H1 (cell line): ENCODE results near the gene AGBL4. TPM values are rescaled to one million over a fixed set of nuclear protein-coding genes. Genes with fewer than 3 reads are reported as not detected.
"Not testable (repeated sequence)": the region's sequence is repeated elsewhere in the genome, so short reads cannot be mapped to it uniquely, and the experiment has no call there.

Source experiments
- CTCF ChIA-PET: fragments of 300-600 bp; sonication (Branson Sonifier 250); formaldehyde crosslinking; loops from one replicate; lab custom pipeline; 2021; ENCODE audit not compliant: partially characterized antibody; lab: Charles Lee
- POLR2A ChIA-PET: fragments of 300-600 bp; sonication (Branson Sonifier 250); formaldehyde crosslinking; loops from one replicate; lab custom pipeline; 2021; ENCODE audit warnings: inconsistent platforms; ENCODE audit not compliant: partially characterized antibody; lab: Charles Lee
- DNase-seq, 2 experiments: peaks; one replicate each; pipeline versions ENCODE4 v3.0.0 to v3.0.0-alpha.2; 2010 to 2022; ENCODE audit warnings: low spot score in 2 of 2, low read depth in 1 of 2, mixed read lengths in 1 of 2
- FAIRE-seq: peaks from 2 replicates; lab custom pipeline; 2011; peaks lifted over from hg19 to GRCh38; lab: Jason Lieb, UNC
- H2AFZ ChIP-seq: 2 replicates; pipeline ENCODE4 v1.8.1; 2012; ENCODE audit warnings: low read length, inconsistent platforms
- H2AK5ac ChIP-seq: 2 replicates; pipeline ENCODE4 v1.6.1; 2013; ENCODE audit warnings: low read depth, low read length
- H2BK120ac ChIP-seq: replicated peaks from 2 replicates; pipeline ENCODE3; 2013; ENCODE audit warnings: low read depth, low read length, inconsistent platforms
- H2BK12ac ChIP-seq: 2 replicates; pipeline ENCODE4 v1.6.1; 2013; ENCODE audit warnings: low read depth, low read length
- H2BK15ac ChIP-seq: 2 replicates; pipeline ENCODE4 v1.6.1; 2013; ENCODE audit warnings: low read length
- H2BK20ac ChIP-seq: 2 replicates; pipeline ENCODE4 v1.6.1; 2013; ENCODE audit warnings: low read length
- H2BK5ac ChIP-seq: 2 replicates; pipeline ENCODE4 v1.6.1; 2013; ENCODE audit warnings: low read depth, low read length
- H3K14ac ChIP-seq: 2 replicates; pipeline ENCODE4 v1.6.1; 2013; ENCODE audit warnings: inconsistent platforms; ENCODE audit not compliant: insufficient read length
- H3K18ac ChIP-seq: 2 replicates; pipeline ENCODE4 v1.6.1; 2013; ENCODE audit warnings: low read length; ENCODE audit errors: extremely low read depth
- H3K23ac ChIP-seq: 2 replicates; pipeline ENCODE4 v1.6.1; 2013; ENCODE audit warnings: inconsistent platforms; ENCODE audit not compliant: insufficient read length
- H3K23me2 ChIP-seq: 2 replicates; pipeline ENCODE4 v1.6.1; 2013; ENCODE audit warnings: low read depth, low read length
- H3K27ac ChIP-seq: 2 replicates; pipeline ENCODE4 v1.6.1; 2011; ENCODE audit warnings: low read depth, low read length, inconsistent platforms
- H3K27me3 ChIP-seq, 4 experiments: replicated peaks in 1 of 4; 1 replicate in 1 of 4; 2 replicates in 3 of 4; pipeline versions ENCODE4 v1.6.1 to v1.8.1; 2011 to 2013; ENCODE audit warnings: low read length in 3 of 4, mild to moderate bottlenecking in 3 of 4, inconsistent platforms in 2 of 4, mixed read lengths in 2 of 4, moderate library complexity in 1 of 4; ENCODE audit not compliant: control insufficient read depth in 3 of 4, insufficient read depth in 3 of 4; ENCODE audit errors: extremely low read depth in 1 of 4
- H3K36me3 ChIP-seq, 4 experiments: 2 replicates each; pipeline versions ENCODE4 v1.6.1 to v1.8.1; 2011 to 2013; ENCODE audit warnings: mild to moderate bottlenecking in 4 of 4, low read length in 3 of 4, moderate library complexity in 2 of 4, control low read depth in 1 of 4, inconsistent platforms in 1 of 4; ENCODE audit not compliant: insufficient read depth in 4 of 4, control insufficient read depth in 2 of 4
- H3K4ac ChIP-seq: replicated peaks from 2 replicates; pipeline ENCODE3; 2013; ENCODE audit warnings: low read length, low read depth, mixed read lengths, inconsistent platforms; ENCODE audit not compliant: insufficient read length
- H3K4me1 ChIP-seq, 4 experiments: replicated peaks in 1 of 4; 1 replicate in 1 of 4; 2 replicates in 3 of 4; pipeline versions ENCODE4 v1.6.1 to v1.8.1; 2011 to 2013; ENCODE audit warnings: low read length in 3 of 4, inconsistent platforms in 2 of 4, mixed read lengths in 1 of 4; ENCODE audit not compliant: insufficient read depth in 4 of 4, control insufficient read depth in 3 of 4
- H3K4me2 ChIP-seq, 2 experiments: 2 replicates each; pipeline versions ENCODE4 v1.6.1 to v1.8.1; 2011 to 2013; ENCODE audit warnings: low read depth in 2 of 2, low read length in 2 of 2, control low read depth in 1 of 2, inconsistent platforms in 1 of 2, mild to moderate bottlenecking in 1 of 2; ENCODE audit not compliant: insufficient read depth in 1 of 2
- H3K4me3 ChIP-seq, 4 experiments: fragments of 200-600, 300-600 bp in 1 of 4; sonication (generic), shearing (Covaris generic), sonication (Bioruptor Twin) in 1 of 4; 2 replicates each; pipeline versions ENCODE4 v1.5.1 to v1.8.1; 2011 to 2016; ENCODE audit warnings: low read length in 4 of 4, low read depth in 3 of 4, control low read depth in 2 of 4, inconsistent platforms in 2 of 4, mild to moderate bottlenecking in 2 of 4, mixed read lengths in 1 of 4, moderate library complexity in 1 of 4; ENCODE audit not compliant: insufficient read depth in 2 of 4; ENCODE audit errors: extremely low read depth in 1 of 4
- H3K56ac ChIP-seq: replicated peaks from 2 replicates; pipeline ENCODE3; 2013; ENCODE audit warnings: low read depth, mild to moderate bottlenecking, mixed read lengths, low read length, inconsistent platforms; ENCODE audit not compliant: insufficient read length
- H3K79me1 ChIP-seq: 2 replicates; pipeline ENCODE4 v1.6.1; 2013; ENCODE audit warnings: low read depth, low read length, control low read depth
- H3K79me2 ChIP-seq, 2 experiments: 2 replicates each; pipeline versions ENCODE4 v1.6.1 to v1.8.1; 2012 to 2013; ENCODE audit warnings: low read length in 2 of 2, mild to moderate bottlenecking in 2 of 2, inconsistent platforms in 1 of 2; ENCODE audit not compliant: insufficient read depth in 2 of 2, control insufficient read depth in 1 of 2
- H3K9ac ChIP-seq, 4 experiments: replicated peaks in 1 of 4; 1 replicate in 1 of 4; 2 replicates in 3 of 4; pipeline versions ENCODE4 v1.6.1 to v1.8.1; 2011 to 2013; ENCODE audit warnings: low read depth in 3 of 4, low read length in 3 of 4, control low read depth in 2 of 4, mild to moderate bottlenecking in 2 of 4, moderate library complexity in 2 of 4, inconsistent platforms in 1 of 4; ENCODE audit errors: extremely low read depth in 1 of 4
- H3K9me3 ChIP-seq, 2 experiments: 2 replicates each; pipeline versions ENCODE4 v1.6.1 to v1.8.1; 2012 to 2013; ENCODE audit warnings: mild to moderate bottlenecking in 2 of 2, moderate library complexity in 2 of 2, control low read depth in 1 of 2, inconsistent platforms in 1 of 2, low read depth in 1 of 2, low read length in 1 of 2, mixed read lengths in 1 of 2; ENCODE audit not compliant: insufficient read depth in 2 of 2
- H4K20me1 ChIP-seq, 2 experiments: replicated peaks in 1 of 2; 2 replicates each; pipeline versions ENCODE3 to v1.8.1; 2011 to 2013; ENCODE audit warnings: inconsistent platforms in 2 of 2, low read length in 2 of 2, mild to moderate bottlenecking in 1 of 2; ENCODE audit not compliant: insufficient read depth in 2 of 2, control insufficient read depth in 1 of 2
- H4K5ac ChIP-seq: 2 replicates; pipeline ENCODE4 v1.6.1; 2013; ENCODE audit warnings: low read length, low read depth, mixed read lengths, inconsistent platforms; ENCODE audit not compliant: insufficient read length
- H4K8ac ChIP-seq: 2 replicates; pipeline ENCODE4 v1.8.0; 2013; ENCODE audit warnings: mild to moderate bottlenecking, moderate library complexity, low read length, inconsistent platforms; ENCODE audit not compliant: insufficient read depth; ENCODE audit errors: extremely low read depth
- H4K91ac ChIP-seq: replicated peaks from 2 replicates; pipeline ENCODE3; 2013; ENCODE audit warnings: low read length, mixed read lengths, inconsistent platforms; ENCODE audit not compliant: insufficient read length
- WGBS, 2 experiments: shearing (Covaris generic) in 1 of 2; methylation state at CpG; one replicate each; pipeline versions ENCODE4 v1.1.6 to v1.1.7; 2013 to 2015; ENCODE audit warnings: low lambda C conversion rate in 2 of 2, mixed read lengths in 2 of 2, inconsistent platforms in 1 of 2, low coverage in 1 of 2, missing lambda C conversion rate in 1 of 2; ENCODE audit not compliant: insufficient replicate concordance in 2 of 2, insufficient coverage in 1 of 2, insufficient read length in 1 of 2; ENCODE audit errors: extremely low coverage in 1 of 2, missing lambda C conversion rate in 1 of 2; 5-methylcytosine and 5-hydroxymethylcytosine counted together
- polyA plus RNA-seq, 7 experiments: library from polyadenylated mRNA; depleted of rRNA in 3 of 7; stranded (reverse) in 5 of 7; unstranded in 2 of 7; fragments of >200 nt in 5 of 7; fragments of 200-250 nt in 2 of 7; gene quantifications; 1 replicate in 5 of 7; 2 replicates in 1 of 7; 4 replicates in 1 of 7; pipeline versions ENCODE4 v1.2.1 to v1.2.3, GENCODE V29; 2011 to 2013; ENCODE audit warnings: missing spikeins in 2 of 7, mixed read lengths in 2 of 7
- total RNA-seq: library from RNA; stranded (reverse); fragmentation: NEBNext Ultra II Directional; extraction: Animal tissue kit (Norgen Biotek cat#: 25700); gene quantifications from 2 replicates; pipeline ENCODE4 v1.2.1, GENCODE V29; 2021

Gene AGBL4
- total and polyA plus RNA-seq, 2 of the 8 experiments (the other 6 are each of a cell fraction or from before 2014, with no cell fraction given): 0.41 to 0.45 TPM

DNA sequence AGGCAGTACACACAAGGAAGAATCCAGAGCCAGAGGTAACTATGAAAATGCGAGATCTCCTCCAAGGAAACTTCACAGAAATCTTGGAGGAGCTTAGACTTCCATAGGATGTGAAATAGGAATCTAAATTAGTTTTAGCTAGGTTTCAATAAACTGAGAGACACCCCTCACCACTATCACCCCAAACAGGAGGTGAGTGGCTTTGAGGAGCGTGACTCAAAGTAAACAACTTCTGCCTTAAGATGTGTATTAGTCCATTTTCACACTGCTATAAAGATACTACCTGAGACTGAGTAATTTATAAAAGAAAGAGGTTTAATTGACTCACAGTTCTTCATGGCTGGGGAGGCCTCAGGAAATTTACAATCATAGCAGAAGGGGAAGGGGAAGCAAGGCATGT, 703.3 kb downstream of the AGBL4 start:
- H3K14ac ChIP-seq, H3K56ac ChIP-seq, H2BK120ac ChIP-seq, H3K79me2 ChIP-seq, H4K20me1 ChIP-seq, DNase-seq, H3K79me1 ChIP-seq, POLR2A ChIA-PET, H2AFZ ChIP-seq, H3K4ac ChIP-seq, CTCF ChIA-PET, H3K27ac ChIP-seq, H2BK12ac ChIP-seq, H3K4me2 ChIP-seq, H3K23me2 ChIP-seq, FAIRE-seq, H3K18ac ChIP-seq, H2BK15ac ChIP-seq, H2BK20ac ChIP-seq, H3K23ac ChIP-seq, H3K4me1 ChIP-seq, H3K9ac ChIP-seq, H3K4me3 ChIP-seq, H2BK5ac ChIP-seq, H3K36me3 ChIP-seq, H4K91ac ChIP-seq, H2AK5ac ChIP-seq, H3K27me3 ChIP-seq, H4K8ac ChIP-seq, H4K5ac ChIP-seq: not testable (repeated sequence)
- 89% methylated on average over 2 of the region's 2 CpGs; no CpG with 5 or more reads in 1 of the 2 experiments for WGBS, 2 experiments
- H3K9me3 ChIP-seq: peaks cover 49 to 57% of the 10 kb centered on the region in 2 experiments
